K562 (cell line): ENCODE data around the gene DOK7. TPM values are rescaled to one million over a fixed set of nuclear protein-coding genes. Genes with fewer than 3 reads are reported as not detected.

ENCODE experiments used
- ATAC-seq: fragments of 200-7000 bp; cut with Tn5 transposase; 3 replicates; pipeline ENCODE4 v1.9.1; 2020; ENCODE audit warnings: moderate library complexity
- BruUV-seq: library from RNA; stranded (reverse); fragments of 400-500 nt; replicated peaks from 2 replicates; lab custom pipeline; 2021; lab: Mats Ljungman, UMichigan
- CTCF ChIA-PET: fragments of 300-600 bp; formaldehyde crosslinking; extraction: SDS; loops from one replicate; lab custom pipeline; 2021; ENCODE audit warnings: low intra/inter-chr PET ratio; lab: Yijun Ruan, JAX
- POLR2A ChIA-PET: fragments of 300-600, 350-650 bp; sonication (Branson Sonifier 250); formaldehyde crosslinking; extraction: SDS; loops from one replicate; lab custom pipeline; 2021; ENCODE audit warnings: antibody characterized with exemption, inconsistent platforms; lab: Yijun Ruan, JAX
- DNase-seq, 4 experiments: peaks; one replicate each; pipeline versions ENCODE4 v3.0.0 to v3.0.0-alpha.2; 2011 to 2018; ENCODE audit warnings: low spot score in 3 of 4, mixed read lengths in 3 of 4; ENCODE audit errors: extremely low read depth in 1 of 4
- FAIRE-seq: peaks from 2 replicates; lab custom pipeline; 2011; peaks lifted over from hg19 to GRCh38; lab: Jason Lieb, UNC
- H2AFZ ChIP-seq: 2 replicates; pipeline ENCODE4 v1.6.0; 2011; ENCODE audit warnings: low read depth, low read length, control low read depth, inconsistent platforms
- H3K27ac ChIP-seq: fragments of 200-600 bp; 3 replicates; pipeline ENCODE4 v1.8.0; 2011; ENCODE audit warnings: low read depth, mild to moderate bottlenecking, control low read depth, inconsistent platforms, low read length, moderate library complexity, mixed read lengths; ENCODE audit errors: extremely low read depth
- H3K27me3 ChIP-seq, 2 experiments: fragments of 300-600 bp in 1 of 2; 2 replicates in 1 of 2; 3 replicates in 1 of 2; pipeline versions ENCODE4 v1.6.0 to v1.8.0; 2011; ENCODE audit warnings: inconsistent platforms in 2 of 2, low read length in 2 of 2, mild to moderate bottlenecking in 1 of 2, mixed read lengths in 1 of 2, moderate library complexity in 1 of 2; ENCODE audit not compliant: control insufficient read depth in 2 of 2, insufficient read depth in 2 of 2
- H3K36me3 ChIP-seq: fragments of 300-600 bp; 3 replicates; pipeline ENCODE4 v1.8.0; 2011; ENCODE audit warnings: mild to moderate bottlenecking, low read length, inconsistent platforms; ENCODE audit not compliant: control insufficient read depth, insufficient read depth
- H3K4me1 ChIP-seq, 2 experiments: fragments of 200-600 bp in 1 of 2; replicated peaks in 1 of 2; 2 replicates in 1 of 2; 3 replicates in 1 of 2; pipeline versions ENCODE4 v1.5.1 to v1.8.0; 2011; ENCODE audit warnings: inconsistent platforms in 2 of 2, low read length in 2 of 2, mild to moderate bottlenecking in 1 of 2, mixed read lengths in 1 of 2, moderate library complexity in 1 of 2; ENCODE audit not compliant: control insufficient read depth in 2 of 2, insufficient read depth in 2 of 2
- H3K4me2 ChIP-seq: 2 replicates; pipeline ENCODE4 v1.6.1; 2011; ENCODE audit warnings: low read length, control low read depth, inconsistent platforms, mixed read lengths; ENCODE audit not compliant: insufficient read depth
- H3K4me3 ChIP-seq: fragments of 200-600 bp; sonication (generic), shearing (Covaris generic); 2 replicates; pipeline ENCODE4 v1.5.1; 2016; ENCODE audit warnings: control low read depth, inconsistent platforms
- H3K79me2 ChIP-seq: fragments of 200-600 bp; 3 replicates; pipeline ENCODE4 v1.8.0; 2011; ENCODE audit warnings: low read length, inconsistent platforms; ENCODE audit not compliant: control insufficient read depth, insufficient read depth
- H3K9ac ChIP-seq, 2 experiments: 2 replicates each; pipeline versions ENCODE4 v1.6.0 to v1.6.1; 2011; ENCODE audit warnings: low read depth in 2 of 2, low read length in 2 of 2, control low read depth in 1 of 2, inconsistent platforms in 1 of 2, mild to moderate bottlenecking in 1 of 2, mixed read lengths in 1 of 2; ENCODE audit not compliant: insufficient read depth in 1 of 2
- H3K9me1 ChIP-seq: one replicate; pipeline ENCODE4 v1.6.0; 2011; ENCODE audit warnings: inconsistent platforms, mild to moderate bottlenecking, low read length, moderate library complexity; ENCODE audit not compliant: control insufficient read depth, insufficient read depth
- H3K9me3 ChIP-seq: replicated peaks from 2 replicates; pipeline ENCODE4 v1.5.1; 2011; ENCODE audit warnings: low read depth, low read length, inconsistent platforms; ENCODE audit not compliant: control insufficient read depth, insufficient read depth
- H4K20me1 ChIP-seq: replicated peaks from 2 replicates; pipeline ENCODE4 v1.6.1; 2011; ENCODE audit warnings: low read length, inconsistent platforms, mixed read lengths; ENCODE audit not compliant: control insufficient read depth, insufficient read depth
- CBFA2T3 ChIP-seq: fragments of 450-650 bp; IDR thresholded peaks from 2 replicates; pipeline ENCODE4 v1.6.1; 2017
- POLR2G ChIP-seq: fragments of 200-400 bp; formaldehyde crosslinking; IDR thresholded peaks from 2 replicates; pipeline ENCODE4 v1.6.1; 2017; ENCODE audit warnings: low read depth, mild to moderate bottlenecking, antibody characterized with exemption, low read length, moderate library complexity
- ZNF592 ChIP-seq: fragments of 450-650 bp; IDR thresholded peaks from 2 replicates; pipeline ENCODE4 v1.6.1; 2017; ENCODE audit warnings: antibody characterized with exemption, mild to moderate bottlenecking
- WGBS: fragments of 100-300 bp; shearing (Covaris generic); methylation state at CpG from one replicate; pipeline ENCODE4 v1.1.6; 2016; ENCODE audit warnings: low coverage, mixed read lengths; ENCODE audit not compliant: insufficient coverage; ENCODE audit errors: missing lambda C conversion rate; 5-methylcytosine and 5-hydroxymethylcytosine counted together
- in situ Hi-C: fragments of 300-500 bp; cut with MboI; formaldehyde crosslinking; loops from 4 replicates; pipeline ENCODE4 v1.15.0; 2018; ENCODE audit warnings: inconsistent platforms, mixed read lengths
- intact Hi-C: fragments of 100-400 bp; cut with micrococcal nuclease; formaldehyde crosslinking; loops from 2 replicates; pipeline ENCODE4 v1.14.2; 2022
- polyA plus RNA-seq, 8 experiments: library from polyadenylated mRNA; depleted of rRNA in 4 of 8; stranded (reverse) in 5 of 8; unstranded in 3 of 8; fragments of >200 nt; fragmentation: Nextera tagmentation in 2 of 8; fragmentation: Illumina TruSeq in 1 of 8; extraction: Ambion mirVana in 2 of 8; extraction: Trizol in 1 of 8; gene quantifications; 2 replicates each; pipeline versions ENCODE4 v1.2.1 to v1.2.3, GENCODE V29; 2011 to 2014; ENCODE audit warnings: inconsistent platforms in 1 of 8, missing spikeins in 1 of 8
- total RNA-seq, 7 experiments: library from RNA; depleted of rRNA in 6 of 7; stranded (reverse); fragments of >200 nt in 6 of 7; fragmentation: Illumina TruSeq in 2 of 7; extraction: Trizol in 2 of 7; gene quantifications; 2 replicates each; pipeline versions ENCODE4 v1.2.1 to v1.2.3, GENCODE V29; 2011 to 2021; ENCODE audit warnings: low replicate concordance in 1 of 7

The DOK7 gene
- total and polyA plus RNA-seq, 9 of the 15 experiments (the other 6 are each of a cell fraction or from before 2014, with no cell fraction given): not detected

- TF ChIP-seq ZNF592: no peak
Measured at GRCh38 chr4:3516061-3516835, 53.1 kb downstream of the DOK7 start (continued).

- WGBS: 94% methylated on average over 26 of the region's 29 CpGs
- peaks cover 0 to 21% of the 10 kb centered on the region in 2 experiments; a peak in 2 of 5 replicates for H3K4me1 ChIP-seq
- no peaks in the 10 kb centered on the region; the same call in 1 of the 2 replicates for H4K20me1 ChIP-seq
- no peak overlapping the region for H3K4me2 ChIP-seq
- intact Hi-C loops: no loop called here
- no peak overlapping the region for H2AFZ ChIP-seq
- FAIRE-seq: no peak
- H3K79me2 ChIP-seq: no peaks in the 10 kb centered on the region
- H3K9me3 ChIP-seq: no peaks in the 10 kb centered on the region
- in situ Hi-C loops: no loop called here
- DNase-seq: no peak
- peak; percentile 28; the same call in 1 of the 2 replicates for TF ChIP-seq POLR2G
- no peak for TF ChIP-seq CBFA2T3
- ChIA-PET CTCF (no interaction called here), POLR2A (no interaction called here)
- H3K9me1 ChIP-seq: no peaks in the 10 kb centered on the region
- H3K27ac ChIP-seq: no peak overlapping the region
- no TSS peak for BruUV-seq
- H3K9ac ChIP-seq: no peak overlapping the region; a peak in 1 of 4 replicates
- H3K27me3 ChIP-seq: no peaks in the 10 kb centered on the region
- no peak for ATAC-seq
- H3K36me3 ChIP-seq: peaks cover 93% of the 10 kb centered on the region; the same call in 2 of the 3 replicates
- H3K4me3 ChIP-seq: no peak overlapping the region
Measured at GRCh38 chr4:3516836-3517730, 54.0 kb downstream of the DOK7 start.
